ENCODE results near the gene TPGS1.

Gene TPGS1

GRCh38 chr19:556611-557382 is 49.5 kb downstream of the TPGS1 start:
- no peak for TF ChIP-seq CTCF (IDR thresholded peaks at IDR 0.05)

- no peak for TF ChIP-seq CTCF (IDR thresholded peaks at IDR 0.05)
Observed at GRCh38 chr19:558770-559439, 51.6 kb downstream of the TPGS1 start.

- TF ChIP-seq CTCF (IDR thresholded peaks at IDR 0.05) = no peak
Observed at GRCh38 chr19:560121-560520, 52.8 kb downstream of the TPGS1 start.

DNA sequence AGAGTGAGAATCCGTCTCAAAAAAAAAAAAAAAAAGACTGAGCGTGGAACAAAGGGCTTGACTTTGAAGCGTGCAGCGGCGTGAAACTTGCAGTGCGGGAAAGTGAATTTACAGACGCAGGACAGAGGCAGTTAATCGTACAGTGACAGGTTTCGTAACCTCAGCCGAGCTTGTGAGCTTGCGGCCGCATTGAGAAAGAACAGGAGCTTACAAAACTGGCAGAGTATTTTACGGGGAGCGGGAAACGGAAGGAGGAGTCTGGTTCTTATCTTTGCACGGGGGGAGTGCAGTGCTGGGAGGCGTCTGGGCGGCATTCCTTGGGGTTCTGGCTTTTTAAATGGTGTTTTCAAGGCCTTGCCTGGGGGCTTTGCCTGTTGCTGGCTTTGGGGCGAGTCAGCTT is 59.1 kb downstream of the TPGS1 start:
- TF ChIP-seq CTCF (IDR thresholded peaks at IDR 0.05) = no peak

GRCh38 chr19:566844-567243 is 59.5 kb downstream of the TPGS1 start:
- no peak for TF ChIP-seq CTCF (IDR thresholded peaks at IDR 0.05)

DNA sequence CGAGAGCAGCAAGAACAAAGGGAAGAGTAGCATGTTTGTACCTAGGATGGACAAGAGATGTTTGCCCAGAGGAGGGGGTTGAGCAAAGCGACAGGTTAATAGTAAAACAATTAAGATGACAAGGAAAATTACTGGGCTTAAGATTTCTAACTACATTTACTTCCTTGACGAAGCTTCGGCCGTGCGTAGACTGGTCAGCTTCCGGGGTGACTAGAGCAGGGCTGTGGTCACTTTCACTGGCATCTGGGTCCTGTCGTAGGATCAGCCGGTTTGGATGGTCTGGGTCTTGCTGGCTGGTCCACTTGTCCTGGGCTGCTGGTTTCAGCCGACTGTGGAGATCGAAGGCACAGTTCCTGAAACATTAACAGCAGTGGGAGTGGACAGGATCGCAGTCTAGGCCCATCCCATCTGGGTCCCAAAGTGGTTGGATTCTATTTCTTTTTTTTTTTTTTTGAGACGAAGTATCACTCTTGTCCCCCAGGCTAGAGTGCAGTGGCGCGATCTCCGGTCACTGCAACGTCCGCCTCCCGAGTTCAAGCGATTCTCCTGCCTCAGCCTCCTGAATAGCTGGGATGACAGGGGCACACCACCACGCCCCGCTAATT is 60.1 kb downstream of the TPGS1 start:
- no peak for TF ChIP-seq CTCF (IDR thresholded peaks at IDR 0.05)

Data from LNCAP (cell line).